ENCODE measurements around the gene ANK3.

DNA sequence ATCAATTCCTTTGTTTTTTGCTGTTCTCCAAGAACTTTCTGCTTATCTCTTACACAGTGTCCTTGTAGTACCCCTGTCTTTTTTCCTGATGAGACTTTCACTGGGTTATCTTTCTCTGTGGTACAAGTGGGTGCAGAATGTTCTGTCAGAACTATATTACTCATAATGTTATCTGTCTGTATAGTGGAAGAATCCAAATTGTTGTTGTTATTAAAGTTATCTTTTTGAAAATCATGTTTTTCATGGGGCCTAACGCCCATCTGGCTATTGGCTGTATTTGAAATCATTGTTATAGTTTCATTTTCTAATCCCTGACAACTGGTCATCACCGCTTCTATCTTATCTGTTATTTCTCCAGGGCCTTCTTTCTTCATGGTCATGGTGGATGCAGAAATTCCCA is 320.4 kb downstream of the ANK3 start:
- TF ChIP-seq, protein P1, sequence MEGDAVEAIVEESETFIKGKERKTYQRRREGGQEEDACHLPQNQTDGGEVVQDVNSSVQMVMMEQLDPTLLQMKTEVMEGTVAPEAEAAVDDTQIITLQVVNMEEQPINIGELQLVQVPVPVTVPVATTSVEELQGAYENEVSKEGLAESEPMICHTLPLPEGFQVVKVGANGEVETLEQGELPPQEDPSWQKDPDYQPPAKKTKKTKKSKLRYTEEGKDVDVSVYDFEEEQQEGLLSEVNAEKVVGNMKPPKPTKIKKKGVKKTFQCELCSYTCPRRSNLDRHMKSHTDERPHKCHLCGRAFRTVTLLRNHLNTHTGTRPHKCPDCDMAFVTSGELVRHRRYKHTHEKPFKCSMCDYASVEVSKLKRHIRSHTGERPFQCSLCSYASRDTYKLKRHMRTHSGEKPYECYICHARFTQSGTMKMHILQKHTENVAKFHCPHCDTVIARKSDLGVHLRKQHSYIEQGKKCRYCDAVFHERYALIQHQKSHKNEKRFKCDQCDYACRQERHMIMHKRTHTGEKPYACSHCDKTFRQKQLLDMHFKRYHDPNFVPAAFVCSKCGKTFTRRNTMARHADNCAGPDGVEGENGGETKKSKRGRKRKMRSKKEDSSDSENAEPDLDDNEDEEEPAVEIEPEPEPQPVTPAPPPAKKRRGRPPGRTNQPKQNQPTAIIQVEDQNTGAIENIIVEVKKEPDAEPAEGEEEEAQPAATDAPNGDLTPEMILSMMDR (IDR thresholded peaks at IDR 0.05) = no peak
- no peak for TF ChIP-seq POLR2A (IDR thresholded peaks at IDR 0.05)

Measured in vagina (tissue), 2 donors.